ENCODE results near the gene EIF3L.

DNA sequence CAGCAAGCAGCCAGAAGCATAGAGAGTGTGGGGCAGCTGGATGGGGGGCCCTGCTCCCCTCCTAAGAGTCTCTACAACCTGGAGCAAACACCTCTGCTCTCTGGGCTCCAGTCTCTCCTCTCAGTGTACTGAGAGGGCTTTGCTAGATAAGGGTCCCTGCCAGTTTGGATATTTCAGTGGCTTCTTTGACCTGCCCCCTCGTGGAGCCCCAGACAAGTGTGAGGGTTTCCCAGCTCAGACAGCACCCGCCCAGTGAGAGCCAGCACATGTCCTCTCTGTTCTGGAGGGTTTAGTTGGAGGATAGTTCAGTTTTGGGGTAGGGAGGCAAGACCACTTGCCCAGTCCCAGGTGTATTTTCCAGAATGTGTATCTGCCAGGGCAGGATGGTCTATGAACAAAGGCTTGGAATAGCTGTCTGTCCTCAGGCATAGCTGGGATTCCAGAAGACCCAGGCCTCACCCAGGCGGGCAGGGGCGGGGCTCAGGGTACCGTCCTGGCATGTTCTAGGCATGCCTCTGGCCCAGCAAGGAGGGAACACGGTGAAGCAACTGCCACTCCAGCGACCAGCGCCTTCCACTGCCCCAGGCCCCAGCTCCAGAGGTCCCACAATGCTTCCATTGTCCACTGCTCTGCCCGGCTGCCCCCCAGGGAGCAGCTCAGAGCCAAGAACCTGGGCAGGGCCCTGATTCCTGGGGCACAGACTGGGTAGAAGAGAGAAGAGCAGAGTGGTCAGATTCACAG is 49.4 kb downstream of the EIF3L start:
- TF ChIP-seq, protein P1, sequence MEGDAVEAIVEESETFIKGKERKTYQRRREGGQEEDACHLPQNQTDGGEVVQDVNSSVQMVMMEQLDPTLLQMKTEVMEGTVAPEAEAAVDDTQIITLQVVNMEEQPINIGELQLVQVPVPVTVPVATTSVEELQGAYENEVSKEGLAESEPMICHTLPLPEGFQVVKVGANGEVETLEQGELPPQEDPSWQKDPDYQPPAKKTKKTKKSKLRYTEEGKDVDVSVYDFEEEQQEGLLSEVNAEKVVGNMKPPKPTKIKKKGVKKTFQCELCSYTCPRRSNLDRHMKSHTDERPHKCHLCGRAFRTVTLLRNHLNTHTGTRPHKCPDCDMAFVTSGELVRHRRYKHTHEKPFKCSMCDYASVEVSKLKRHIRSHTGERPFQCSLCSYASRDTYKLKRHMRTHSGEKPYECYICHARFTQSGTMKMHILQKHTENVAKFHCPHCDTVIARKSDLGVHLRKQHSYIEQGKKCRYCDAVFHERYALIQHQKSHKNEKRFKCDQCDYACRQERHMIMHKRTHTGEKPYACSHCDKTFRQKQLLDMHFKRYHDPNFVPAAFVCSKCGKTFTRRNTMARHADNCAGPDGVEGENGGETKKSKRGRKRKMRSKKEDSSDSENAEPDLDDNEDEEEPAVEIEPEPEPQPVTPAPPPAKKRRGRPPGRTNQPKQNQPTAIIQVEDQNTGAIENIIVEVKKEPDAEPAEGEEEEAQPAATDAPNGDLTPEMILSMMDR (IDR thresholded peaks at IDR 0.05), result no peak
- TF ChIP-seq POLR2A (IDR thresholded peaks at IDR 0.05), result no peak

Measured in suprapubic skin (tissue), 3 donors.